HUES48 (cell line): ENCODE results near the gene TNFRSF25.
"Not testable (repeated sequence)": the region's sequence is repeated elsewhere in the genome, so short reads cannot be mapped to it uniquely, and the experiment has no call there.

Experiments used
- H3K27ac ChIP-seq: one replicate; pipeline ENCODE4 v1.7.0; 2013; ENCODE audit warnings: low read depth, low read length, inconsistent platforms
- H3K27me3 ChIP-seq: 2 replicates; pipeline ENCODE4 v1.6.1; 2013; ENCODE audit warnings: mild to moderate bottlenecking, low read length; ENCODE audit not compliant: control insufficient read depth, insufficient read depth
- H3K36me3 ChIP-seq: 2 replicates; pipeline ENCODE4 v1.6.1; 2013; ENCODE audit warnings: low read length; ENCODE audit not compliant: control insufficient read depth, insufficient read depth
- H3K4me1 ChIP-seq: 2 replicates; pipeline ENCODE4 v1.6.1; 2013; ENCODE audit warnings: mild to moderate bottlenecking, low read length; ENCODE audit not compliant: control insufficient read depth, insufficient read depth
- H3K4me3 ChIP-seq: 2 replicates; pipeline ENCODE4 v1.5.1; 2013; ENCODE audit warnings: mild to moderate bottlenecking, low read depth, low read length
- H3K9ac ChIP-seq: 2 replicates; pipeline ENCODE4 v1.6.1; 2013; ENCODE audit warnings: mild to moderate bottlenecking, low read depth, low read length, moderate library complexity
- H3K9me3 ChIP-seq: 2 replicates; pipeline ENCODE4 v1.6.1; 2013; ENCODE audit warnings: low read length; ENCODE audit not compliant: control insufficient read depth, insufficient read depth

Gene TNFRSF25

GRCh38 chr1:6493834-6494223, 27.9 kb upstream of the TNFRSF25 start:
- H3K36me3 ChIP-seq, H3K4me3 ChIP-seq, H3K9ac ChIP-seq, H3K27ac ChIP-seq, H3K9me3 ChIP-seq: not testable (repeated sequence)
- peaks cover 20% of the 10 kb centered on the region for H3K4me1 ChIP-seq
- H3K27me3 ChIP-seq = peaks cover 28% of the 10 kb centered on the region

GRCh38 chr1:6491966-6492365, 26.0 kb upstream of the TNFRSF25 start:
- Histone ChIP-seq H3K36me3 (no peaks in the 10 kb centered on the region), H3K27ac (peak overlapping the region; percentile 45), H3K27me3 (peaks cover 14% of the 10 kb centered on the region), H3K9ac (no peak overlapping the region), H3K9me3 (no peaks in the 10 kb centered on the region), H3K4me1 (peaks cover 20% of the 10 kb centered on the region), H3K4me3 (no peak overlapping the region; the same call in 1 of the 2 replicates)

GRCh38 chr1:6491480-6491962, 25.5 kb upstream of the TNFRSF25 start, which contains the start of gene PLEKHG5:
Gene PLEKHG5 (minus strand): TSS chr1:6491667. CDS start chr1:6477571, 14,096 bp downstream.
- Histone ChIP-seq H3K27ac (peak within 1 kb of the TSS; percentile 85), H3K4me1 (peaks cover 22% of the 10 kb centered on the region), H3K4me3 (peak within 1 kb of the TSS; percentile 87), H3K9me3 (no peaks in the 10 kb centered on the region), H3K27me3 (peaks cover 10% of the 10 kb centered on the region), H3K36me3 (no peaks in the 10 kb centered on the region), H3K9ac (peak within 1 kb of the TSS; percentile 41)

GRCh38 chr1:6491081-6491449, 25.1 kb upstream of the TNFRSF25 start:
- Histone ChIP-seq H3K9me3 (no peaks in the 10 kb centered on the region), H3K9ac (peak overlapping the region; percentile 41), H3K27me3 (peaks cover 5% of the 10 kb centered on the region), H3K4me3 (peak overlapping the region; percentile 87), H3K27ac (peak overlapping the region; percentile 85), H3K4me1 (peaks cover 21% of the 10 kb centered on the region), H3K36me3 (no peaks in the 10 kb centered on the region)

- H3K4me1 ChIP-seq = peaks cover 16% of the 10 kb centered on the region
- peak overlapping the region; percentile 87 for H3K4me3 ChIP-seq
- peak overlapping the region; percentile 41 for H3K9ac ChIP-seq
- peak overlapping the region; percentile 85 for H3K27ac ChIP-seq
- no peaks in the 10 kb centered on the region for H3K9me3 ChIP-seq
- no peaks in the 10 kb centered on the region for H3K36me3 ChIP-seq
- H3K27me3 ChIP-seq = no peaks in the 10 kb centered on the region
Measured at GRCh38 chr1:6490181-6491080, 24.5 kb upstream of the TNFRSF25 start.

- H3K9ac ChIP-seq = no peak overlapping the region
- no peak overlapping the region for H3K27ac ChIP-seq
- H3K9me3 ChIP-seq = no peaks in the 10 kb centered on the region
- H3K36me3 ChIP-seq = no peaks in the 10 kb centered on the region
- peaks cover 3% of the 10 kb centered on the region; the same call in 1 of the 2 replicates for H3K27me3 ChIP-seq
- H3K4me1 ChIP-seq = peaks cover 17% of the 10 kb centered on the region
- H3K4me3 ChIP-seq = peak overlapping the region; percentile 87
Measured at GRCh38 chr1:6489799-6490180, 23.8 kb upstream of the TNFRSF25 start.

- no peaks in the 10 kb centered on the region for H3K9me3 ChIP-seq
- peaks cover 7% of the 10 kb centered on the region; the same call in 1 of the 2 replicates for H3K27me3 ChIP-seq
- peak overlapping the region; percentile 87; the same call in 1 of the 2 replicates for H3K4me3 ChIP-seq
- peaks cover 19% of the 10 kb centered on the region for H3K4me1 ChIP-seq
- no peak overlapping the region for H3K9ac ChIP-seq
- no peaks in the 10 kb centered on the region for H3K36me3 ChIP-seq
- H3K27ac ChIP-seq = no peak overlapping the region
Measured at GRCh38 chr1:6489383-6489765, 23.4 kb upstream of the TNFRSF25 start.

GRCh38 chr1:6488602-6489382, 22.8 kb upstream of the TNFRSF25 start:
- Histone ChIP-seq H3K4me1 (peaks cover 19% of the 10 kb centered on the region), H3K27me3 (peaks cover 7% of the 10 kb centered on the region; the same call in 1 of the 2 replicates), H3K9me3 (no peaks in the 10 kb centered on the region), H3K9ac (no peak overlapping the region), H3K36me3 (no peaks in the 10 kb centered on the region), H3K27ac (no peak overlapping the region), H3K4me3 (no peak overlapping the region)

GRCh38 chr1:6487804-6488484, 22.0 kb upstream of the TNFRSF25 start:
- Histone ChIP-seq H3K27me3 (peaks cover 7% of the 10 kb centered on the region; the same call in 1 of the 2 replicates), H3K4me1 (peaks cover 19% of the 10 kb centered on the region), H3K27ac (no peak overlapping the region), H3K9ac (no peak overlapping the region), H3K9me3 (no peaks in the 10 kb centered on the region), H3K4me3 (no peak overlapping the region), H3K36me3 (no peaks in the 10 kb centered on the region)

- Histone ChIP-seq H3K36me3 (no peaks in the 10 kb centered on the region), H3K4me1 (peaks cover 16% of the 10 kb centered on the region), H3K9me3 (no peaks in the 10 kb centered on the region), H3K9ac (no peak overlapping the region), H3K4me3 (peak overlapping the region; percentile 39), H3K27me3 (peaks cover 7% of the 10 kb centered on the region; the same call in 1 of the 2 replicates), H3K27ac (no peak overlapping the region)
Measured at GRCh38 chr1:6486433-6487011, 20.5 kb upstream of the TNFRSF25 start.
